ENCODE results near the gene CCDC185.

CCDC185 gene

GRCh38 chr1:223430236-223430635 lies 37.0 kb downstream of the CCDC185 start:
- no peak for DNase-seq (ENCODE audit: low spot score)

GRCh38 chr1:223437151-223437550 lies 43.9 kb downstream of the CCDC185 start:
- no peak for DNase-seq (ENCODE audit: low spot score)

- no peak for DNase-seq (ENCODE audit: low spot score)
Measured at GRCh38 chr1:223443397-223443796, 50.2 kb downstream of the CCDC185 start.

DNA sequence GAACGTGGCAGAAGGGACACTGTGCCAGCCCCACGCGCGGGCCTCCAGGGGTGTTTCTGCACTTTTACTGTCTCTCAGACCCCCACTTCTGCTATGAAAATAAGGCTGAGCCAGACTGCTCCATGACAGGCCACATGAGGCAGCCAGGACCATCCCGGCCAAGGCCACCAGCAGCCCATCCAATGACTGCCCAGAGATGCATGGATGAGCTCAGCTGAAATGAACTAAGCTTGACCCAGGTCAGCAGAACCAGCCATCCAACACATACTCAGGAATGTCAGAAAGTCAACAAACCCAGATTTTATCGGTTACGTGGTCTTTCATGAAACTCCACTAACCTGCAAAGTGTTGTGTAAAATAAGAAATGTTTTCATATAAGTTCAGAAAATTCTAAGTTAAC lies 51.2 kb downstream of the CCDC185 start:
- DNase-seq (ENCODE audit: low spot score) = no peak

Data from iPS-NIHi11 (cell line).